HK-2 (cell line): Measurements from ENCODE around the gene DHX30.
"Not testable (repeated sequence)": the region's sequence is repeated elsewhere in the genome, so short reads cannot be mapped to it uniquely, and the experiment has no call there.

Experiments
- DNase-seq: peaks from one replicate; pipeline ENCODE4 v3.0.0-alpha.2; 2018; ENCODE audit not compliant: unreplicated experiment

Gene DHX30

DNA sequence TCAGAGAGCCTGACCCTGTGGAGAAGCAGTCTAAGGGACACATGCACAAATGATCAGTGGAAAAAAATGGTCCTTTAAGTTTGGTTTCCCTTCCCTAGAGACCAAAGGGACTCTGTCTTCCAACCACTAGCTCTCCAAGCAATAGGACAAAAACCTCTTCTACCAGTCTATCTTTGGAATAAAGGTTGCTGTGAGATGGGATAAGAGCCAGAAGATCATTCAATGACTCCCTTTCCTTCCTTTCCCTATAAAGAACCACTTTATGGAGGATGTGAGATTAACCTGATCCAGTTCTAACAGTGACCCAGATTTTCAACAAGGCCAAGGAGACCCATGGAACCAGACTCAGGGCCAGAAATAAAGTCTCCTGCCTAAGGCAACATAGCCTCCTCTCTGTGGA is 74.8 kb downstream of the DHX30 start:
- no peak for DNase-seq

- no peak for DNase-seq
Measured at GRCh38 chr3:47882338-47882737, 79.4 kb downstream of the DHX30 start.

DNA sequence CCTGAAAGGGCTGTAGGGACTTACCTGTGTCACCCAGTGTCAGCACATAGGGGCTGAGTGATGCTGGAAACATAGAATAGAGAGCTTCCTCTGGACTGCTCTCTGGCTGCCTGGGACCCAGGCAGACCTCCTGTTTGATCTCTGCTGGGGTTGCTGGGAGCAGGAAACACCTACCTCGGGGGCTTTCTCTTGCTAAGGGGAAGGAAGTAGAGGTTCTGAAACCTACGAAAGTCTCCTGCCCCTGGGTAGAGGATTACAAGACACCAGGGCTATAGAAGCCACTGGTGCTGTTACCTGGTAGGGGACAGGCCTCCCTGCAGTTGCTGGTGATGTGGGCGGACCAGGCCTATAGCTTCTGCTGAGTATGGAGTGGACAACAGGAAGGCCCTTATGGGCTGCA is 81.7 kb downstream of the DHX30 start:
- no peak for DNase-seq

DNA sequence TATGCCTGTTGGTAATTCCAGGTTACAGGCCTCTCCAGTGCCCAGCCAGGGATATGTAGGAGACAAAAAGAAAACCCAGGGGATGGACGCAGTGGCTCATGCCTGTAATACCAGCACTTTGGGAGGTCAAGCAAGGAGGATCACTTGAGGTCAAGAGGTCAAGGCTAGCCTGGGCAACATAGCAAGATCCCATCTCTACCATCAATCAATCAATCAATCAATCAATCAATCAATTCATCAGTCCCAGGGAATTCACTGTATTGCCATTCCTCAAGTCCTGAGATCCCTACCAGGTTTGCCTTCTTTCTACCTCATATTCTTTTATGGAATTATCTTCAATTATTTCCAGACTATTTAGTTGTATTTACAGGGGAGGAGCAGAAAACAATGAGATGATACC is 82.2 kb downstream of the DHX30 start:
- no peak for DNase-seq

DNA sequence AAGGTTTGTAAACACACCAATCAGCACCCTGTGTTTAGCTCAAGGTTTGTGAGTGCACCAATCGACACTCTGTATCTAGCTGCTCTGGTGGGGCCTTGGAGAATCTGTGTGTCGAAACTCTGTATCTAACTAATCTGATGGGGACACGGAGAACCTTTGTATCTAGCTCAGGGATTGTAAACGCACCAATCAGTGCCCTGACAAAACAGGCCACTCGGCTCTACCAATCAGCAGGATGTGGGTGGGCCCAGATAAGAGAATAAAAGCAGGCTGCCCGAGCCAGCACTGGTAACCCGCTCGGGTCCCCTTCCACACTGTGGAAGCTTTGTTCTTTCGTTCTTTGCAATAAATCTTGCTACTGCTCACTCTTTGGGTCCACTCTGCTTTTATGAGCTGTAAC is 85.1 kb downstream of the DHX30 start:
- DNase-seq = not testable (repeated sequence)

GRCh38 chr3:47888986-47889757 is 86.2 kb downstream of the DHX30 start:
- DNase-seq = no peak

- no peak for DNase-seq
Measured at GRCh38 chr3:47890126-47890827, 87.3 kb downstream of the DHX30 start.

- DNase-seq = no peak
Measured at GRCh38 chr3:47890828-47891612, 88.1 kb downstream of the DHX30 start.

DNA sequence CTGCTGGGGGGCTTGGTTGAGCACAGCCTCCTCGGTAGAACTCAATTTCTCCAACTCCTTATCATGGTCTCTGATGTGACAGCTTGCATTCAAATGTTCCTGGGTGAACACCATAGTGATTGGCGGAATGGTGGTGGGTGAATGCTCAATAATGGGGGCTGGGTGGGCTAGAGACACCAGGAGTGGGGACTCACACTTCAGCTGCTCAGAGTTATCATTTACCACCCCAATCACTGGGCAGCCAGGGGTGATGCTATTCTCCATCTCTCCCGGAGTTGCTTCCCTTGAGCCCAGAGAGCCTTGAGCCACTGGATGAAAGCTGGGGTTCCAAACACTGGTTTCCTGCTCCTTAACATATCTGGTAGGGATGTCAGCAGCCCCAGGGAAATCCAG is 88.7 kb downstream of the DHX30 start:
- DNase-seq = no peak

GRCh38 chr3:47892286-47893040 is 89.5 kb downstream of the DHX30 start:
- no peak for DNase-seq

- DNase-seq = no peak
Measured at GRCh38 chr3:47895241-47895640, 92.3 kb downstream of the DHX30 start.

- DNase-seq = no peak
Measured at GRCh38 chr3:47896736-47897135, 93.8 kb downstream of the DHX30 start.

DNA sequence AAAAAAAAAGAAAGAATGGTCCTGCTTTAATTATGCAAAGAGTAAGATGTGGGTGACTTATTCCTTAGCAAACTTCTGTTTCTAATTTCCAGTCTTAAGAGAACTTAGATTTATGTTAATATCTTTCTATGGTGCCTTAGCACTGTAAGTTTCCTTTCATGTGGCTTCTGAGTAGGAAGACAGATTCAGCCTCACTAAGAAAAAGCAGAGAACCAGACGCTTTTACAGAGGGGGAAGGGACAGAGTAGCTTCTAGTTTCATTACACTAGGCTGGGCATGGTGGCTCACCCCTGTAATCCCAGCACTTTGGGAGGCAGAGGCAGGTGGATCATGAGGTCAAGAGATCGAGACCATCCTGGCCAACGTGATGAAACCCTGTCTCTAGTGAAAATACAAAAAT is 95.0 kb downstream of the DHX30 start:
- no peak for DNase-seq

DNA sequence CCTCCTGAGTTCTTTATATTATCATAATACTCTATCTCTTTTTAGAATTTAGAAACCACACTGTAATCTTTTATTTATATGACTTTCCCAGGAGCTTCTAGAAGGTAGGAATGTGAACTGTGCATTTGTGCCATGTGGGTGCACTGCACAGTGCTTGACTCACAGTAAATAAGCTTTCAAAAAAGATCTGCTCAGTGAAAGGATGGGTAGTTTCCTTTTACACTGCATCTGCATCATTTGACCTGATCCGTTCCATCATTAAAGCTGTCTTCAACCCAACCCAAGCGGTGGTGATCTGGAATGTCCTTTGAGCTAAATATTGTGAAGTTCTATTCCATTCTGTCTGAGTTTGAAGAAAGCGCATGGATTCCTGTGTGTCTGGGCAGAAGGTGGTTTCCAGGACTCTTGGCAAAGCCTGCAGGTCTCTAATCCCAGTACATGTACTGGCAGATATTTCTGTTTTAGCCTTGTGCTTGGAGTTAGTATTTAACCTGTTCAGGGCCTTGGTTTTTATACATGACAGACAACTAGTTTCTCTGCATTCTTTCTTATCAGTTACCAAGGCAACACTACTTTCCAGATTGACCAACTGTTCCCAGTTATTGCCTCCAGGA is 96.7 kb downstream of the DHX30 start:
- no peak for DNase-seq
